ENCODE results near the gene ZNF184. TPM values are rescaled to one million over a fixed set of nuclear protein-coding genes. Genes with fewer than 3 reads are reported as not detected.
A peak's percentile ranks its signal among the peaks of the same experiment; 100 is the strongest.

The ZNF184 gene
- total and polyA plus RNA-seq, 9 of the 15 experiments (the other 6 are each of a cell fraction or from before 2014, with no cell fraction given), result 7.6 to 22.2 (median 12.8) TPM

GRCh38 chr6:27507041-27507956 lies 34.4 kb upstream of the ZNF184 start (continued):
- TF ChIP-seq, protein P1, sequence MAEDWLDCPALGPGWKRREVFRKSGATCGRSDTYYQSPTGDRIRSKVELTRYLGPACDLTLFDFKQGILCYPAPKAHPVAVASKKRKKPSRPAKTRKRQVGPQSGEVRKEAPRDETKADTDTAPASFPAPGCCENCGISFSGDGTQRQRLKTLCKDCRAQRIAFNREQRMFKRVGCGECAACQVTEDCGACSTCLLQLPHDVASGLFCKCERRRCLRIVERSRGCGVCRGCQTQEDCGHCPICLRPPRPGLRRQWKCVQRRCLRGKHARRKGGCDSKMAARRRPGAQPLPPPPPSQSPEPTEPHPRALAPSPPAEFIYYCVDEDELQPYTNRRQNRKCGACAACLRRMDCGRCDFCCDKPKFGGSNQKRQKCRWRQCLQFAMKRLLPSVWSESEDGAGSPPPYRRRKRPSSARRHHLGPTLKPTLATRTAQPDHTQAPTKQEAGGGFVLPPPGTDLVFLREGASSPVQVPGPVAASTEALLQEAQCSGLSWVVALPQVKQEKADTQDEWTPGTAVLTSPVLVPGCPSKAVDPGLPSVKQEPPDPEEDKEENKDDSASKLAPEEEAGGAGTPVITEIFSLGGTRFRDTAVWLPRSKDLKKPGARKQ (CRISPR knock-in tag; IDR thresholded peaks at IDR 0.05), result no peak
- TF ChIP-seq CEBPB (tag; IDR thresholded peaks at IDR 0.05) (peak; percentile 56), MAZ (CRISPR knock-in tag; conservative IDR thresholded peaks at IDR 0.05 in 1 of 2, IDR thresholded peaks at IDR 0.05 in 1 of 2) (no peak), THRAP3 (IDR thresholded peaks at IDR 0.05; ENCODE audit: borderline replicate concordance) (no peak), ZNF197 (CRISPR knock-in tag; IDR thresholded peaks at IDR 0.05; ENCODE audit: low read depth) (no peak), HIVEP1 (CRISPR knock-in tag; IDR thresholded peaks at IDR 0.05) (no peak), ELF1 (tag; IDR thresholded peaks at IDR 0.05) (no peak), NFIX (CRISPR knock-in tag; IDR thresholded peaks at IDR 0.05; ENCODE audit: low read depth) (no peak), JUND (IDR thresholded peaks at IDR 0.05; ENCODE audit: borderline replicate concordance, low read depth, low read length) (peak; percentile 40; the same call in 1 of the 2 replicates), JUND (tag; IDR thresholded peaks at IDR 0.05; ENCODE audit: borderline replicate concordance, low read depth, low read length) (0 out of 3 replicates have a peak, but pooled peaks have one; percentile 41), IRF2 (CRISPR knock-in tag; IDR thresholded peaks at IDR 0.05) (no peak), SRSF9 (IDR thresholded peaks at IDR 0.05; ENCODE audit: borderline replicate concordance, low read depth, low read length) (no peak), C11orf30 (IDR thresholded peaks at IDR 0.05; ENCODE audit: low read depth) (no peak), JUN (IDR thresholded peaks at IDR 0.05; ENCODE audit: borderline replicate concordance, low read depth, low read length) (0 out of 2 replicates have a peak, but pooled peaks have one; percentile 3), JUN (CRISPR knock-in tag; IDR thresholded peaks at IDR 0.05; ENCODE audit: borderline replicate concordance) (no peak), ATF3 (IDR thresholded peaks at IDR 0.05) (peak; percentile 78), ATF3 (CRISPR knock-in tag; conservative IDR thresholded peaks at IDR 0.05) (no peak), ZSCAN29 (IDR thresholded peaks at IDR 0.05) (no peak), ARID1B (IDR thresholded peaks at IDR 0.05) (peak; percentile 19; the same call in 1 of the 2 replicates), EHMT2 (IDR thresholded peaks at IDR 0.05) (0 out of 2 replicates have a peak, but pooled peaks have one; percentile 45), ZNF384 (IDR thresholded peaks at IDR 0.05; ENCODE audit: low read depth, low read length) (peak; percentile 34; the same call in 1 of the 2 replicates)
- TF ChIP-seq, protein P2, sequence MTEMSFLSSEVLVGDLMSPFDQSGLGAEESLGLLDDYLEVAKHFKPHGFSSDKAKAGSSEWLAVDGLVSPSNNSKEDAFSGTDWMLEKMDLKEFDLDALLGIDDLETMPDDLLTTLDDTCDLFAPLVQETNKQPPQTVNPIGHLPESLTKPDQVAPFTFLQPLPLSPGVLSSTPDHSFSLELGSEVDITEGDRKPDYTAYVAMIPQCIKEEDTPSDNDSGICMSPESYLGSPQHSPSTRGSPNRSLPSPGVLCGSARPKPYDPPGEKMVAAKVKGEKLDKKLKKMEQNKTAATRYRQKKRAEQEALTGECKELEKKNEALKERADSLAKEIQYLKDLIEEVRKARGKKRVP (CRISPR knock-in tag; IDR thresholded peaks at IDR 0.05), result no peak
- TF ChIP-seq, protein P3, sequence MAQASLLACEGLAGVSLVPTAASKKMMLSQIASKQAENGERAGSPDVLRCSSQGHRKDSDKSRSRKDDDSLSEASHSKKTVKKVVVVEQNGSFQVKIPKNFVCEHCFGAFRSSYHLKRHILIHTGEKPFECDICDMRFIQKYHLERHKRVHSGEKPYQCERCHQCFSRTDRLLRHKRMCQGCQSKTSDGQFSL (CRISPR knock-in tag; IDR thresholded peaks at IDR 0.05), result no peak
- TF ChIP-seq, protein P3 (tag; IDR thresholded peaks at IDR 0.05), result no peak

All from K562 (cell line).